Activated naive CD8-positive, alpha-beta T cell treated with anti-CD3 and anti-CD28 coated beads, Interleukin-2, amount 10 ng/mL, durations not matched to agents 7 days and 5 days (primary cell): ENCODE data around the gene LRRC47. TPM values are rescaled to one million over a fixed set of nuclear protein-coding genes. Genes with fewer than 3 reads are reported as not detected.
A peak's percentile ranks its signal among the peaks of the same experiment; 100 is the strongest.
"Not testable (repeated sequence)": the region's sequence is repeated elsewhere in the genome, so short reads cannot be mapped to it uniquely, and the experiment has no call there.

ENCODE experiments used
- ATAC-seq: fragments of 150-1000 bp; cut with Tn5 transposase; one replicate; pipeline ENCODE4 v1.10.0; 2021; ENCODE audit warnings: low read depth, moderate library complexity
- POLR2A ChIA-PET: fragments of 350-600 bp; sonication (Branson Sonifier 250); formaldehyde crosslinking; loops from one replicate; lab custom pipeline; 2021; ENCODE audit warnings: antibody characterized with exemption; lab: Charles Lee
- DNase-seq: peaks from one replicate; pipeline ENCODE4 v3.0.0; 2021
- H3K27ac Mint-ChIP-seq: one replicate; pipeline ENCODE4 v1.8.0; 2022; ENCODE audit warnings: mild to moderate bottlenecking, mixed read lengths
- H3K27me3 Mint-ChIP-seq: one replicate; pipeline ENCODE4 v1.8.0; 2022; ENCODE audit warnings: mild to moderate bottlenecking, moderate library complexity, mixed read lengths
- H3K36me3 Mint-ChIP-seq: one replicate; pipeline ENCODE4 v1.8.0; 2021; ENCODE audit warnings: mild to moderate bottlenecking, mixed read lengths
- H3K4me1 Mint-ChIP-seq: one replicate; pipeline ENCODE4 v1.8.0; 2021; ENCODE audit warnings: mixed read lengths
- H3K4me3 Mint-ChIP-seq: one replicate; pipeline ENCODE4 v1.8.0; 2022; ENCODE audit warnings: mild to moderate bottlenecking, moderate library complexity, mixed read lengths
- H3K9me3 Mint-ChIP-seq: one replicate; pipeline ENCODE4 v1.8.0; 2021; ENCODE audit warnings: mixed read lengths
- total RNA-seq, 2 experiments: library from RNA; stranded (reverse); gene quantifications; one replicate each; pipeline ENCODE4 v1.2.3, GENCODE V29; 2021

Gene LRRC47
- total RNA-seq, 2 experiments from 2014 or later = 32.0 to 40.6 TPM

DNA sequence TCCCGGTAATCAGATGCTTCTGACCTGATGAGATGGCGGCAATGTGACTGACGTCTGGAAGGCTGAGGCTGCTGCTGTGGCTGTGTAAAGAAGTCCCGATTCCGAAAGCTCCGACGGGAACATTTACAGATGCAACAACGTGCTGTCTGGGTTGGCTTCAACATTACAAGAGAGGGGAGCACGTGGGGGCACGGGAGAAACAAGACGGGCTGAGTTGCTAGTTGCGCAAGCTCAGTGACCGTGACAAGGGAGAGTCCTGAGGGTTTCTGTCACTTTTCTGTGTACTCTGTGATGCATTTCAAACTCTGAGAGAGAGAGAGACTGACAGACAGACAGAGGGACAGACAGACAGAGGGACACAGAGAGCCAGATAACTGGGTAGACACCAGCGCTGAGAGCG, 25.6 kb upstream of the LRRC47 start:
- Mint-ChIP-seq H3K4me1 (no peaks in the 10 kb centered on the region), H3K27ac (no peak overlapping the region), H3K27me3 (no peaks in the 10 kb centered on the region), H3K4me3 (no peak overlapping the region), H3K9me3 (no peaks in the 10 kb centered on the region), H3K36me3 (peaks cover 1% of the 10 kb centered on the region)
- DNase-seq = no peak
- no peak for ATAC-seq
- POLR2A ChIA-PET = no interaction called here

DNA sequence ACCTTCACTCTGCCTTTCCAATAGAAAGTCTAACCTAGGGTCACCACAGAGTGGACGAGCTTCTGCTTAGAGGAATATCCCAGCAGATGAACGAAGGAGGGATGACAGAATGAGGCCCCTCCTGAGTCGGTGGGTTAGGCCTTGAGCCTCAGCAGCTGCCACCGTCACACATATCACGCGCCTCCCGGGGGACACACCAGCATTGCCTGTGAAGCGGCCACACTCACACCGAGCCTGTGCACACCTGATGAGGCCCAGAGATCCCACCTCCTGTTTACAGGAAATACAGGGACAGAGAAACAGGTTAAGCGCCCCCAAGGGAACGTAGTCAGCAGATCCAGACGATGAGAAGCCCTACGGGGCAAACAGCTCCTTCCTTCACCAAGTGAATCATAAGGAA, 25.1 kb upstream of the LRRC47 start:
- H3K27ac Mint-ChIP-seq = no peak overlapping the region
- no peaks in the 10 kb centered on the region for H3K27me3 Mint-ChIP-seq
- H3K4me3 Mint-ChIP-seq = no peak overlapping the region
- ATAC-seq = no peak
- DNase-seq = no peak
- no peaks in the 10 kb centered on the region for H3K4me1 Mint-ChIP-seq
- POLR2A ChIA-PET = no interaction called here
- peaks cover 1% of the 10 kb centered on the region for H3K36me3 Mint-ChIP-seq
- H3K9me3 Mint-ChIP-seq = no peaks in the 10 kb centered on the region

DNA sequence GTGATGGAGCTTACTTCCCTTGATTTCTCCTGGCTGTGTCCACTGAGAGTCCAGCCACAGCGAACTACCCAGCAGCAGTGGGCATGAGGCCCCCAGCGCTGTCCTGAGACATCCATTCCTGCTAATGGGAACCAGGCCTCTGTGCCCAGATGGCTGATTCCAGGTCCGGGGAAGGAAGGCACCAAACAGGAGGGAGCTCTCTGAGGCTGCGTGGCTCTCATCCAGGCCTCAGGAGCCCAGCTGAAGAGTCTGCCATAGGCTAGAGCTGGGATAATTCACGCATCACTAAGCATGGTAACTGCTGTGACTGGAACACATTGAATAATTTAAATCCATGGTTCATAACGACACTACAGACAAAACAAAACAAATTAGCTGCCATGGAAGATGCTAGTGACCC, 24.7 kb upstream of the LRRC47 start:
- H3K27ac Mint-ChIP-seq = no peak overlapping the region
- POLR2A ChIA-PET = no interaction called here
- DNase-seq (no peak), ATAC-seq (no peak)
- H3K36me3 Mint-ChIP-seq = peaks cover 1% of the 10 kb centered on the region
- no peaks in the 10 kb centered on the region for H3K9me3 Mint-ChIP-seq
- H3K4me3 Mint-ChIP-seq = no peak overlapping the region
- H3K4me1 Mint-ChIP-seq = no peaks in the 10 kb centered on the region
- H3K27me3 Mint-ChIP-seq = no peaks in the 10 kb centered on the region

DNA sequence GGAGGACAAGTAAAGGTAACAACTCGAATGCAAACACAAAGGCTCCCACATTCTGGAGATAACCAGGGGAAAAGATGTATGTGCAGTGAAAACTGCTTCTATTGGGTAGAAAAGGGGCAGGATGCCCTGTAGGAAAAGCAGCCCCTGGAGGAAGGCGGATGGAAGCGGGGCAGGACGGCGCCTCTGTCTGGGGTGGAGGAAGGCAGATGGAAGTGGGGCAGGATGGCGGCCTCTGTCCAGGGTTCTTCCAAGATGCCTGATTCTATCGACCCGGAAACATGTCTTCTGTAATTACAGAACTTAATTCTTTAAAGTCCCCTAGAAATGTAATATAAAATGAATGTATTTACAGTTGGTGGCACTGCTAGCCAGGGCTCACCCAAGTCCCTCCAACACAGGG, 24.0 kb upstream of the LRRC47 start:
- Mint-ChIP-seq H3K4me1 (no peaks in the 10 kb centered on the region), H3K27ac (no peak overlapping the region), H3K4me3 (no peak overlapping the region), H3K27me3 (no peaks in the 10 kb centered on the region), H3K36me3 (peaks cover 1% of the 10 kb centered on the region), H3K9me3 (no peaks in the 10 kb centered on the region)
- POLR2A ChIA-PET = no interaction called here
- DNase-seq (no peak), ATAC-seq (no peak)

DNA sequence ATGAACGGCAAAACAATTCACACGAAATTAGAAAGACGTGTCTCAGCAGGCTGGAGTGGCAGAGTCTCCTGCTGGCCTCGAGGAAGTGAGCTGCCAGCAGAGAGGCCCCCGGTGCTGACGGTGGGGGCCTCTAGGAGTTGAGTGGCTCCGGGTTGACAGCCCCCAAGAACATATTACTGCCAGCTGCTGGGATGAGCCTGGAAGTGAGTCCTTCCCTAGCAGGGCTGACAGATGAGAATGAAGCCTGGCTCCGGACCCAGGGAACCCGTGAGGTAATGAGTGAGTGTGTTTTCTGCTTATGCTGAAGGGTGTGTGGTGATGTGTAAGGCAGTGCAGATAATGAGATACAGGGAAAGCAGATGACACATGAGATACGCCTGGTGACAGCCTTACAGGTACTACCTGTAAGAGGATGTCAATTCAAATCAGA, 23.5 kb upstream of the LRRC47 start:
- Mint-ChIP-seq H3K36me3 (peaks cover 1% of the 10 kb centered on the region), H3K9me3 (no peaks in the 10 kb centered on the region), H3K27ac (peak overlapping the region; percentile 2), H3K27me3 (no peaks in the 10 kb centered on the region), H3K4me1 (no peaks in the 10 kb centered on the region), H3K4me3 (no peak overlapping the region)
- ATAC-seq (no peak), DNase-seq (no peak)
- POLR2A ChIA-PET = no interaction called here

DNA sequence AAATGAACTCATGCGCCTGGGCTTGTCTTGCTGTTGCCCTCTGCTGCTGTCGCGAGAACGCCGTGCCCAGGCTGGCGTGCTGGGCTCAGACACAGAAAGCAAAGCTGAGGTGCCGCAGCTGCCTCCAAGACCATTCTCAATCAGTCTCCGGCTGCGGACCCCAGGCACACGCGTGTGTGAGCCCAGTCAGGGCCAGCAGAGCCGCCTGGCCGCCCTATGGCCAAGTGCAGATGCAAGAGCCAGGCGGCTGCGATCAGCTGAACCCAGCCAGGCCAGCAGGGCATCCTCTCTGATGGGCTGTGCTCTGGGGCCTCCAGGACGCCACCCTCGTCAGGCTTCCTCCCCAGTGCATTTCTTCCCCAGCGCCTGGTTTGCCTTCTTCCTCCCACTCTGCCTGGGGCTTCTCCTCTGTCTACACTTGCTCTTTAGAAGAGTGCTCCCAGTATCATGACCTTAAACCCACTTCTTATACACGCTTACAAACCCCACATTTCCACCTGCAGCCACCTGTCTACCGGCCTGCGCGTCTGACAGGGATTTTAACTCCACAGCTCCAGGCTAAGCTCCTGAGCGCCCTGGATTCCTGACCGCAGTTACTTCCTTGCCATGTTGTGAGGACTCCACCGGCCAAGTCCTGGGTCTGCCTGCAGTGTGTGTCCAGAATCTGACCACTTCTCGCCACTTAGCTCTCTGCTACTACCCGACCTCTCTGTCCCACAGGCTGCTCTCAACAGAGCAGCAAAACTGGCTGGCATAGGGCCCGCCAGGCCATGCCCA, 21.7 kb upstream of the LRRC47 start:
- Mint-ChIP-seq H3K4me3 (no peak overlapping the region), H3K27ac (peak overlapping the region; percentile 21), H3K27me3 (no peaks in the 10 kb centered on the region), H3K9me3 (no peaks in the 10 kb centered on the region), H3K36me3 (no peaks in the 10 kb centered on the region), H3K4me1 (no peaks in the 10 kb centered on the region)
- ATAC-seq (no peak), DNase-seq (no peak)
- POLR2A ChIA-PET = no interaction called here

DNA sequence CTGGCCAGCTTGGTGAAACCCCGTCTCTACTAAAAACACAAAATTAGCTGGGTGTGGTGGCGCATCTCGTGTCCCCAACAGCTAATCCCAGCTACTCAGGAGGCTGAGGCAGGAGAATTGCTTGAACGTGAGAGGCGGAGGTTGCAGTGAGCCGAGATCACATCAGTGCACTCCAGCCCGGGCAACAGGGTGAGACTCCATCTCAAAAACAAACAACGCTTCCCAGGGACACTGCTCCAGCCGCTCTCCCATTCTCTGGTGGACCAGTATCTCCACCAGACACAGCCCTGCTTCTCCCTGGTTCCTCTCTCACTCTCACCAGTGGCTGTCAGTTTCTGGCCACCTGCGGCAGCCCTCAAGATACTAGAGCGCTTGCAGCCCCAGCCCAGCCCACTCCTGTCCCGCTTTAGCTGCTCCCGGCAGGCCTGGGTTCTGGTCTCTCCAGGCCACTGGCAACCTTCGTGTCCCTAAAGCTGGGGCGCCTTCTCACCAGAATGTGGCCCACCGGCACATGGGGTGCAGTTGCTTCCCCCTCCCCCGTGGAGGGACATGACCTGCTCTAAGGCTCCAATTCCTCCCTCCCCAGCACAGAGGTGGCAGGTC, 20.9 kb upstream of the LRRC47 start:
- Mint-ChIP-seq H3K9me3 (no peaks in the 10 kb centered on the region), H3K27ac (no peak overlapping the region), H3K27me3 (no peaks in the 10 kb centered on the region), H3K4me3 (no peak overlapping the region), H3K4me1 (no peaks in the 10 kb centered on the region), H3K36me3 (no peaks in the 10 kb centered on the region)
- no peak for DNase-seq
- no peak for ATAC-seq
- POLR2A ChIA-PET = no interaction called here

DNA sequence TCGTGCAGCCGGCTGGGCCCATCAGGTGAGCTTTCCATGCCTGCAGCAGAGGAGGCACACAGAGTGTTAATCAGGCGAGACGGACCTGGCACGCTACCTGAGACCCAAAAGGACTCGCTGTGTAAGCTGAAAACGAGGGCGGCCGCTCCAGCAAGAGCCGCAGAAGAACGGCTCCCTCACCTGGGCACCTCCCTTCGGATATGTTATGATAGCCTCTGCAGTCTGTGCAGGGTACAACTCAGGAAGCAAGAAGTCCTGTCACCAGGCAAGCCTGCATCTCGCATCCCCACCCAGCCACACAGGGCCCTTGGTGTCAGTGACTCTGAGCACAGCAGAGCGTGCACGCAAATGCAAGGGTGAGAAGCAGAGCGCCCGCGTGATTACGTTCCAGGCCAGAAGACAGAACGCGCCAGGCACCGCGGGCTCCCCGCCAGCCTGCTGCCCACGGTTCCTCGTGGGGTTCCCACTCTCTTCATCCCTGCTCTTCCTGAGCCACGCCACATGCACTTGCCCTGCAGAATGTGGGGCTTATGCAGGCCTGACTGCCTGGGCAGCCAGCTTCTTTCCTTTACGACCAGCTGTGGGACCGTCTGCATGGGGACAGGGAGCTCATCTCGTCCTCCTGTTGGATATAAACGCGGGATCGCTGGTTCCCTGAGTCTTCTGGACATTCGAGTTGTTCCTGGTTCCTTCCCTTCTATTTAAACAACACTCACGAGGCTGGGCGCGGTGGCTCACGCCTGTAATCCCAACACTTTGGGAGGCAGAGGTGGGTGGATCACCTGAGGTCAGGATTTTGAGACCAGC, 20.2 kb upstream of the LRRC47 start:
- no peak overlapping the region for H3K4me3 Mint-ChIP-seq
- DNase-seq (no peak), ATAC-seq (no peak)
- H3K36me3 Mint-ChIP-seq = no peaks in the 10 kb centered on the region
- no peaks in the 10 kb centered on the region for H3K27me3 Mint-ChIP-seq
- H3K4me1 Mint-ChIP-seq = no peaks in the 10 kb centered on the region
- no peaks in the 10 kb centered on the region for H3K9me3 Mint-ChIP-seq
- no peak overlapping the region for H3K27ac Mint-ChIP-seq
- POLR2A ChIA-PET = no interaction called here

DNA sequence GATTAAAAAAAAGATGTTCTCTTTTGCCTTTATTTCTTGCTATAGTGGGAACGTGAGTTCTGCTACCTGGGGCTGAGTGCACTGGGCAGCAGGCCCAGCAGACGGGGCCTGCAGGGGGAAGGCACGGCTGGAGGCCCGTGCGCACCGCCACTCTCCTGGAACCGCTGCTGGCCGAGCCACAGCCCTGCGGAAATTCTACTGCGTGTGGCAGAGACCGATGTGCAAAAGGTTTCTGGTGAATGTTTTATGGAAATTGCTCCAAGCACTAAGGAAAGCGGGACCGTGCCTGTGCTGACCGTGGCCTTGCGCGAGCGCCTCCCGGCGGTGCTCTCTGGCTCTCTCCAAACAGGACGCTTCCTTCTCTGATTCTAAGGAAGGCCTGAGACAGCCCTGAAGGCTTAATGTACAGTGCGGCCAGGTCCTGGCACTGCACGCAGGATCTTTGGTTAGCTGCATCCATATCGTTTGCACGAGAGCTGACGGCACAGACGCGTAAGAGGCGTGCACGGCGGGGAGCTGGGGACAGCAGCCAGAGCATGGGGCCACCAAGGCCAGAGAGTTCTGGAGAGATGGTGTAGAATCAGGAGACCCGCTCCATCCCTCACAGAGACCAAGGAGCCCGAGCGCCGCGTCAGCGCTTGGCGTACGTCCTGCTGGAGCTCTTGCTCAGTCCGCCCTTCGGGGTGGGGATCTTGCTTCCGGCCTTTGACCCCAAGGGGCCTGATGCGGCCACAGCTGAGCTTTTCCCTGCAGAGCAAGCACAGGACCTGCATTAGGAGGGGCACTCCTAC, 18.7 kb upstream of the LRRC47 start:
- Mint-ChIP-seq H3K4me1 (peaks cover 3% of the 10 kb centered on the region), H3K36me3 (no peaks in the 10 kb centered on the region), H3K9me3 (no peaks in the 10 kb centered on the region), H3K4me3 (no peak overlapping the region), H3K27me3 (no peaks in the 10 kb centered on the region), H3K27ac (no peak overlapping the region)
- no peak for ATAC-seq
- DNase-seq = no peak
- POLR2A ChIA-PET = no interaction called here

DNA sequence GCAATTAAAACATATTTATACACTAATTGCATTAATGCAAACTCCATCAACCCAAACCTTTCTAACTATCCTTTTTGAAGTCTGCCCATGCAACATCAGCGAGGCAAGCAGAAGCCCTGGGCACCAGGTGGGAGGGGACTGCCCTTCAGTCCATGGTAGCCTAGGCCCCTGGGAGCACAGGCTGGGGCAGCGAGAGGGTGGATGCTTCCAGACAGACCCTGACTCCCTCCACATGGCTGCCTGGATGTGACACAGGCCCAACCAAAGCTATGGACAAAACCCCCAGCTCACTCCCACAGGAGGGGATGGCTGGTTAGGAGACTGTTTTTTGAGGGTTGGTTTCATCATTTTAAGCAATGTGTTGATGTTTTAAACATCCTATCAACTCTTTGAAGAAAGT, 17.8 kb upstream of the LRRC47 start:
- Mint-ChIP-seq H3K27me3 (no peaks in the 10 kb centered on the region), H3K27ac (no peak overlapping the region), H3K36me3 (no peaks in the 10 kb centered on the region), H3K9me3 (no peaks in the 10 kb centered on the region), H3K4me1 (peaks cover 3% of the 10 kb centered on the region), H3K4me3 (no peak overlapping the region)
- DNase-seq (no peak), ATAC-seq (no peak)
- POLR2A ChIA-PET = no interaction called here

DNA sequence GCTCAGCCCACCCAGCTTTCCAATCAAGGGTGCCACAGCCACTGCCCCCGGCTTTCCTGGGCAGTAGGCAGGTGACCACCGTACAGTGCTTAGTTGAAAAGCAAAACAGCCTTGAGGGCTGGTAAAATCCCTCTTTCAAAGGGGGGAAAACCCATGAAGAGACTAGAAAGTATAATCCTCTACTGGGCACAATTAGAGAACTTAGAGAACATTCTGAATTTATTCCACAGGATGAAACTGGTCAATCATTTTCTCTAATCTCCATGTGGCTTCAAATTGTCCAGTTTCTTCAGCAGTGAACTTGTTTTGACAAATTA, 15.3 kb upstream of the LRRC47 start:
- H3K4me3 Mint-ChIP-seq = no peak overlapping the region
- ATAC-seq = no peak
- no peak overlapping the region for H3K27ac Mint-ChIP-seq
- H3K36me3 Mint-ChIP-seq = no peaks in the 10 kb centered on the region
- no peaks in the 10 kb centered on the region for H3K27me3 Mint-ChIP-seq
- peaks cover 1% of the 10 kb centered on the region for H3K9me3 Mint-ChIP-seq
- no peak for DNase-seq
- H3K4me1 Mint-ChIP-seq = peaks cover 3% of the 10 kb centered on the region
- POLR2A ChIA-PET = no interaction called here

DNA sequence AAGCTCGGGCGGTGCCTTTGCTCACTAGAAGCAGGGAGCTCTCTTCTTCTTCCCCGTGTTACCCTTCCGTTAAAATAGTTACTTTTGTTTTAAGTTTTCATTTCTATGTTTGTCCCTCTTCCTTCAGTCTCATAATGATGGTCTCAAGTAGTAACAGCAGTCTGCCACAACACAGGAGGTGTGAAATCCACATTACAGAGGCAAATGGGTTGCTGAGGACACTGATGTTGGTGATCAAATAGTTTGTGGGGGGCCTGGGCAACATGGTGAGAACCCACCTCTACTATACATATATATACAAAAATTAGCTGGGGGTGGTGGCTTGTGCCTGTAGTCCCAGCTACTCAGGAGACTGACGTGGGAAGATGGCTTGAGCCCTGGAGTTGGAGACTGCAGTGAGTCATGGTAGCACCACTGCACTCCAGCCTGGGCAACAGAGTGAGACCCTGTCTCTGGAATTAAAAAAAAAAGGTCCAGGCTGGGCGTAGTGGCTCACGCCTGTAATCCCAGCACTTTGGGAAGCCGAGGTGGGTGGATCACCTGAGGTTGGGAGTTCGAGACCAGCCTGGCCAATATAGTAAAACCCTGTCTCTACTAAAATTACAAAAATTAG, 14.0 kb upstream of the LRRC47 start:
- H3K27ac Mint-ChIP-seq = not testable (repeated sequence)
- POLR2A ChIA-PET = interaction anchor here (1.0 kb wide), 1 partner anchor 13 kb away, joined by 3 read pairs; no protein-coding TSS in a partner anchor

DNA sequence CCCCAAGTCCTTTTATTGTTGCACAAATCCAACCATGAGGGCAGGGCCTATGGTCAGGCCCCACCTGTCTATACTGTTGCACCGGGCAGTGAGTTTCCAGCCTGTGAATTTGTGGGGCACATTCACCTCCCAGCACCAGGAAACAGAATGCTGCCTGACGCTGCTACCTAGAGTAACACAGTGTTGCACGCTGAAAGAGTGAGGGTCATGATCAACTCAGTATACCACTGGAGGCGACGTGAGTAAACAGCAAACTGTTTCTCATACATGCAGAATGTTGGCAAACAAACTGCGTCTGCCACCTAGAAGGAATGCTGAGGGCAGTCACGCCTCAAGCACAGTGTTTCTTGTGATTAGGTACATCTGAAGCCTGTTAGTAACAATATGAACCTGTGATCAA, 13.4 kb upstream of the LRRC47 start:
- ATAC-seq (no peak), DNase-seq (no peak)
- H3K4me1 Mint-ChIP-seq = peaks cover 3% of the 10 kb centered on the region
- H3K4me3 Mint-ChIP-seq = no peak overlapping the region
- H3K9me3 Mint-ChIP-seq = peaks cover 1% of the 10 kb centered on the region
- H3K27ac Mint-ChIP-seq = no peak overlapping the region
- POLR2A ChIA-PET = interaction anchor here (1.0 kb wide), 1 partner anchor 13 kb away, joined by 3 read pairs; no protein-coding TSS in a partner anchor
- no peaks in the 10 kb centered on the region for H3K36me3 Mint-ChIP-seq
- no peaks in the 10 kb centered on the region for H3K27me3 Mint-ChIP-seq

More for the DNA sequence above, 14.0 kb upstream of the LRRC47 start:
- H3K4me3 Mint-ChIP-seq, H3K27me3 Mint-ChIP-seq, H3K4me1 Mint-ChIP-seq, H3K36me3 Mint-ChIP-seq, ATAC-seq, H3K9me3 Mint-ChIP-seq, DNase-seq: not testable (repeated sequence)
